IPS-20b (cell line): ENCODE results near the gene VDR.

Source experiments
- H3K27ac ChIP-seq: one replicate; pipeline ENCODE4 v1.5.1; 2013; ENCODE audit warnings: low read length
- H3K27me3 ChIP-seq: 2 replicates; pipeline ENCODE4 v1.6.1; 2013; ENCODE audit warnings: mild to moderate bottlenecking, low read length, inconsistent platforms; ENCODE audit not compliant: insufficient read depth
- H3K36me3 ChIP-seq: 2 replicates; pipeline ENCODE4 v1.6.1; 2013; ENCODE audit warnings: low read depth, mild to moderate bottlenecking, inconsistent platforms, low read length, moderate library complexity; ENCODE audit not compliant: insufficient read depth
- H3K4me1 ChIP-seq: 2 replicates; pipeline ENCODE4 v1.6.1; 2013; ENCODE audit warnings: mild to moderate bottlenecking, control low read depth, inconsistent platforms, low read length, moderate library complexity; ENCODE audit not compliant: insufficient read depth
- H3K4me3 ChIP-seq: 2 replicates; pipeline ENCODE4 v1.5.1; 2013; ENCODE audit warnings: mild to moderate bottlenecking, low read length, inconsistent platforms
- H3K9ac ChIP-seq: 2 replicates; pipeline ENCODE4 v1.6.1; 2013; ENCODE audit warnings: low read depth, mild to moderate bottlenecking, inconsistent platforms, low read length, moderate library complexity
- H3K9me3 ChIP-seq: 2 replicates; pipeline ENCODE4 v1.6.1; 2013; ENCODE audit warnings: mild to moderate bottlenecking, low read depth, low read length, inconsistent platforms; ENCODE audit not compliant: insufficient read depth

VDR gene

GRCh38 chr12:47942614-47943225, 37.9 kb upstream of the VDR start:
- H3K27me3 ChIP-seq, result peaks cover 31% of the 10 kb centered on the region
- no peaks in the 10 kb centered on the region; the same call in 1 of the 2 replicates for H3K4me1 ChIP-seq
- no peak overlapping the region for H3K4me3 ChIP-seq
- H3K9ac ChIP-seq, result no peak overlapping the region
- no peaks in the 10 kb centered on the region for H3K36me3 ChIP-seq
- no peaks in the 10 kb centered on the region for H3K9me3 ChIP-seq
- no peak overlapping the region for H3K27ac ChIP-seq

GRCh38 chr12:47941871-47942613, 37.2 kb upstream of the VDR start:
- no peak overlapping the region for H3K9ac ChIP-seq
- no peak overlapping the region for H3K27ac ChIP-seq
- no peak overlapping the region; the same call in 1 of the 2 replicates for H3K4me3 ChIP-seq
- no peaks in the 10 kb centered on the region for H3K36me3 ChIP-seq
- H3K27me3 ChIP-seq, result peaks cover 31% of the 10 kb centered on the region
- no peaks in the 10 kb centered on the region for H3K9me3 ChIP-seq
- no peaks in the 10 kb centered on the region; the same call in 1 of the 2 replicates for H3K4me1 ChIP-seq

GRCh38 chr12:47941475-47941780, 36.6 kb upstream of the VDR start:
- H3K4me1 ChIP-seq, result no peaks in the 10 kb centered on the region; the same call in 1 of the 2 replicates
- H3K4me3 ChIP-seq, result no peak overlapping the region
- H3K9ac ChIP-seq, result no peak overlapping the region
- peaks cover 31% of the 10 kb centered on the region for H3K27me3 ChIP-seq
- no peak overlapping the region for H3K27ac ChIP-seq
- no peaks in the 10 kb centered on the region for H3K9me3 ChIP-seq
- no peaks in the 10 kb centered on the region for H3K36me3 ChIP-seq

- Histone ChIP-seq H3K4me3 (no peak overlapping the region), H3K9ac (no peak overlapping the region), H3K36me3 (no peaks in the 10 kb centered on the region), H3K9me3 (no peaks in the 10 kb centered on the region), H3K4me1 (no peaks in the 10 kb centered on the region; the same call in 1 of the 2 replicates), H3K27ac (no peak overlapping the region), H3K27me3 (peaks cover 31% of the 10 kb centered on the region)
Observed at GRCh38 chr12:47940773-47941474, 36.1 kb upstream of the VDR start.

- H3K36me3 ChIP-seq, result no peaks in the 10 kb centered on the region
- no peak overlapping the region for H3K9ac ChIP-seq
- no peak overlapping the region for H3K4me3 ChIP-seq
- H3K4me1 ChIP-seq, result no peaks in the 10 kb centered on the region; the same call in 1 of the 2 replicates
- no peak overlapping the region for H3K27ac ChIP-seq
- H3K9me3 ChIP-seq, result no peaks in the 10 kb centered on the region
- H3K27me3 ChIP-seq, result peaks cover 31% of the 10 kb centered on the region
Observed at GRCh38 chr12:47939009-47939601, 34.3 kb upstream of the VDR start.

GRCh38 chr12:47938594-47938993, 33.8 kb upstream of the VDR start:
- H3K27me3 ChIP-seq, result peaks cover 31% of the 10 kb centered on the region
- H3K4me3 ChIP-seq, result no peak overlapping the region
- no peaks in the 10 kb centered on the region for H3K9me3 ChIP-seq
- no peak overlapping the region for H3K27ac ChIP-seq
- H3K9ac ChIP-seq, result no peak overlapping the region
- no peaks in the 10 kb centered on the region for H3K36me3 ChIP-seq
- no peaks in the 10 kb centered on the region; the same call in 1 of the 2 replicates for H3K4me1 ChIP-seq

GRCh38 chr12:47938093-47938492, 33.3 kb upstream of the VDR start:
- H3K4me1 ChIP-seq, result no peaks in the 10 kb centered on the region; the same call in 1 of the 2 replicates
- no peak overlapping the region for H3K27ac ChIP-seq
- no peaks in the 10 kb centered on the region for H3K9me3 ChIP-seq
- H3K36me3 ChIP-seq, result no peaks in the 10 kb centered on the region
- H3K9ac ChIP-seq, result no peak overlapping the region
- no peak overlapping the region for H3K4me3 ChIP-seq
- peaks cover 31% of the 10 kb centered on the region for H3K27me3 ChIP-seq

- H3K9ac ChIP-seq, result no peak overlapping the region
- H3K36me3 ChIP-seq, result no peaks in the 10 kb centered on the region
- no peak overlapping the region for H3K4me3 ChIP-seq
- peaks cover 11% of the 10 kb centered on the region; the same call in 1 of the 2 replicates for H3K27me3 ChIP-seq
- H3K4me1 ChIP-seq, result no peaks in the 10 kb centered on the region
- H3K27ac ChIP-seq, result no peak overlapping the region
- H3K9me3 ChIP-seq, result no peaks in the 10 kb centered on the region
Observed at GRCh38 chr12:47935184-47935583, 30.4 kb upstream of the VDR start.

- H3K27ac ChIP-seq, result no peak overlapping the region
- peaks cover 36% of the 10 kb centered on the region; the same call in 1 of the 2 replicates for H3K27me3 ChIP-seq
- H3K9ac ChIP-seq, result no peak overlapping the region
Observed at GRCh38 chr12:47931187-47931586, 26.4 kb upstream of the VDR start.

GRCh38 chr12:47930634-47931033, 25.8 kb upstream of the VDR start:
- Histone ChIP-seq H3K4me1 (no peaks in the 10 kb centered on the region), H3K27me3 (peaks cover 41% of the 10 kb centered on the region; the same call in 1 of the 2 replicates), H3K9ac (no peak overlapping the region), H3K4me3 (no peak overlapping the region), H3K9me3 (no peaks in the 10 kb centered on the region), H3K36me3 (no peaks in the 10 kb centered on the region), H3K27ac (no peak overlapping the region)

More at GRCh38 chr12:47931187-47931586, 26.4 kb upstream of the VDR start:
- Histone ChIP-seq H3K4me3 (no peak overlapping the region), H3K36me3 (no peaks in the 10 kb centered on the region), H3K9me3 (no peaks in the 10 kb centered on the region), H3K4me1 (no peaks in the 10 kb centered on the region)

GRCh38 chr12:47927346-47927745, 22.6 kb upstream of the VDR start:
- peaks cover 72% of the 10 kb centered on the region; the same call in 1 of the 2 replicates for H3K27me3 ChIP-seq
- no peak overlapping the region for H3K9ac ChIP-seq
- no peaks in the 10 kb centered on the region for H3K4me1 ChIP-seq
- H3K4me3 ChIP-seq, result no peak overlapping the region
- H3K36me3 ChIP-seq, result no peaks in the 10 kb centered on the region
- no peaks in the 10 kb centered on the region for H3K9me3 ChIP-seq
- H3K27ac ChIP-seq, result no peak overlapping the region
